HG03575 (cell line): ENCODE results near the gene CHCHD6.

Experiments used
- ATAC-seq: cut with Tn5 transposase; IDR thresholded peaks from one replicate; pipeline ENCODE4 v1.9.1; 2021; ENCODE audit not compliant: unreplicated experiment, insufficient number of reproducible peaks, low FRiP score; ENCODE audit errors: extremely low read depth

The CHCHD6 gene

GRCh38 chr3:126897943-126898342 lies 193.9 kb downstream of the CHCHD6 start:
- ATAC-seq: no peak

- ATAC-seq: no peak
Observed at GRCh38 chr3:126900859-126901540, 197.0 kb downstream of the CHCHD6 start.

GRCh38 chr3:126901631-126902030 lies 197.6 kb downstream of the CHCHD6 start:
- ATAC-seq: no peak

- no peak for ATAC-seq
Observed at GRCh38 chr3:126903521-126903920, 199.5 kb downstream of the CHCHD6 start.

- ATAC-seq: no peak
Observed at GRCh38 chr3:126907557-126907956, 203.5 kb downstream of the CHCHD6 start.

- ATAC-seq: no peak
Observed at GRCh38 chr3:126908752-126909275, 204.8 kb downstream of the CHCHD6 start.

- no peak for ATAC-seq
Observed at GRCh38 chr3:126910231-126910630, 206.2 kb downstream of the CHCHD6 start.

GRCh38 chr3:126911162-126912026 lies 207.4 kb downstream of the CHCHD6 start:
- ATAC-seq: peak; percentile 86

- no peak for ATAC-seq
Observed at GRCh38 chr3:126912027-126912422, 208.0 kb downstream of the CHCHD6 start.

- ATAC-seq: no peak
Observed at GRCh38 chr3:126912491-126913195, 208.6 kb downstream of the CHCHD6 start.

- ATAC-seq: no peak
Observed at GRCh38 chr3:126913524-126913923, 209.5 kb downstream of the CHCHD6 start.

GRCh38 chr3:126914226-126914625 lies 210.2 kb downstream of the CHCHD6 start:
- ATAC-seq: no peak

GRCh38 chr3:126915015-126915414 lies 211.0 kb downstream of the CHCHD6 start:
- ATAC-seq: no peak

GRCh38 chr3:126916546-126916945 lies 212.5 kb downstream of the CHCHD6 start:
- no peak for ATAC-seq

GRCh38 chr3:126917232-126917804 lies 213.3 kb downstream of the CHCHD6 start:
- ATAC-seq: no peak

- ATAC-seq: no peak
Observed at GRCh38 chr3:126918355-126918821, 214.3 kb downstream of the CHCHD6 start.

GRCh38 chr3:126921085-126921824 lies 217.2 kb downstream of the CHCHD6 start:
- ATAC-seq: no peak

- no peak for ATAC-seq
Observed at GRCh38 chr3:126922466-126922865, 218.4 kb downstream of the CHCHD6 start.
